OCI-LY1 (cell line): Measurements from ENCODE around the gene KIFAP3.

Experiments
- EZH2 ChIP-seq: fragments of 200-600 bp; sonication (generic), shearing (Covaris generic); IDR thresholded peaks from 2 replicates; pipeline ENCODE4 v1.8.0; 2017; ENCODE audit warnings: borderline replicate concordance, mixed run types, mild to moderate bottlenecking, antibody characterized with exemption, low read length, moderate library complexity, mixed read lengths
- TF ChIP-seq, protein P1 (sequence below): fragments of 200-600 bp; sonication (generic), shearing (Covaris generic); IDR thresholded peaks from 2 replicates; pipeline ENCODE4 v1.5.1; 2017; ENCODE audit warnings: mild to moderate bottlenecking, antibody characterized with exemption, low read length, moderate library complexity, mixed read lengths

DNA sequence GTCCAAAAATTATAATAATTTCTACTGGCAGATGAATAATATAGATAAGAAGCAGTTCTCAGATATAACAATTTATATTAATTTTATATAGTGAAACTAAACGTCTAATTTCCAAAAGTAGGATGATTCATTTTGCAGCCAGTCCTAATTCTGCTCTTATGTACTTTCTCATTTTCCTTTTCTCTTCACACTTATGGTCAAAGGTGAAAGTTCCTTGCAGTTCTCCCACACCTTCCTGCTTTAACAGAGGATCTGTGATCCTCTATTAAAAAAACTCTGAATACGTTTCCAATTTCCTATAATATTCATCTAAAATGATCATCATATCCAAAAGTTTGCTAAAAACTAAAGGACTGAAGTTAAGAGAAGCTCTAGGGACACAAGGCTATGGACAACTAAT, 78.5 kb downstream of the KIFAP3 start:
- TF ChIP-seq, protein P1, sequence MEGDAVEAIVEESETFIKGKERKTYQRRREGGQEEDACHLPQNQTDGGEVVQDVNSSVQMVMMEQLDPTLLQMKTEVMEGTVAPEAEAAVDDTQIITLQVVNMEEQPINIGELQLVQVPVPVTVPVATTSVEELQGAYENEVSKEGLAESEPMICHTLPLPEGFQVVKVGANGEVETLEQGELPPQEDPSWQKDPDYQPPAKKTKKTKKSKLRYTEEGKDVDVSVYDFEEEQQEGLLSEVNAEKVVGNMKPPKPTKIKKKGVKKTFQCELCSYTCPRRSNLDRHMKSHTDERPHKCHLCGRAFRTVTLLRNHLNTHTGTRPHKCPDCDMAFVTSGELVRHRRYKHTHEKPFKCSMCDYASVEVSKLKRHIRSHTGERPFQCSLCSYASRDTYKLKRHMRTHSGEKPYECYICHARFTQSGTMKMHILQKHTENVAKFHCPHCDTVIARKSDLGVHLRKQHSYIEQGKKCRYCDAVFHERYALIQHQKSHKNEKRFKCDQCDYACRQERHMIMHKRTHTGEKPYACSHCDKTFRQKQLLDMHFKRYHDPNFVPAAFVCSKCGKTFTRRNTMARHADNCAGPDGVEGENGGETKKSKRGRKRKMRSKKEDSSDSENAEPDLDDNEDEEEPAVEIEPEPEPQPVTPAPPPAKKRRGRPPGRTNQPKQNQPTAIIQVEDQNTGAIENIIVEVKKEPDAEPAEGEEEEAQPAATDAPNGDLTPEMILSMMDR: no peak
- TF ChIP-seq EZH2: no peak
